HG03175 (cell line): ENCODE measurements around the gene MFSD12.

Source experiments
- ATAC-seq: cut with Tn5 transposase; IDR thresholded peaks from one replicate; pipeline ENCODE4 v1.9.1; 2021; ENCODE audit warnings: mild to moderate bottlenecking, moderate library complexity; ENCODE audit not compliant: unreplicated experiment

Gene MFSD12

DNA sequence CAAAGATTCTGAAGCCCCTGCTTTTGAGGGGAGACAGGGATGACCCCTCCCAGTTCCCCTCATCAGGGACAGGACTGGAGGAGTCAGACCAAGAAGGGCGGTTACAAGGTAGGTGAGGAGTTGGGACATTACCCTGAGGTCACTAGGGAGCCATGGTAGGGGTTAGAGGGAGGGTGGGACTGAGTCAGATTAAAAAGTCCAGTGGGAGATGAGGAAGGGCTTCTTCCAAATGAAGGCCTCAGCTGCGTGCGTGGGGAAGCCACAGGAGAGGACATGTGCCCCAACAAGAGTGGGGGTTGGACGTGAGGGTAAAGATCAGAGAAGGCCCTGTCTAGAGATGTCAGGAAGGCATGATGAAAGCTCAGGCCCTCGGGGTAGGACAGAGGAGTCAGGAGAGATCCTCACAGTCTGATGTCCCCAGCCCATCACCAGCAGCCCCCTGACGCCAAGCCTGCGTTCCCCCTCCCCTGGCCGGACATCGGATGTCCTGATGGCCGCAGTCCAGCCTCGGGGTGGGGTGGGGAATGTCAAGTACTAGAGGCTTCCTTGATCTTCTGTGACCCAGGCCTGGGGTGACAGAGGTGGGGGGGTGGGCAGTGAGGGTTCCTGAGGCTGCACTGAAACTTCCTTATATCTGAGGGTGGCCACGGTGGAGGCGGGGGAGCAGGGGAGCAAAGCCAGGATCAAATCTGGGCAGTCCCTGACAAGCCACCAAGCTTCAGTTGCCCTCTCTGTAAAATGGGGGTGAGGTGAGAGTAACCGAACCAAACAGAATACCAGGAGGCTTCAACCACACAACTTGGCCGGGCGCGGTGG, 6.5 kb upstream of the MFSD12 start:
- ATAC-seq = no peak

DNA sequence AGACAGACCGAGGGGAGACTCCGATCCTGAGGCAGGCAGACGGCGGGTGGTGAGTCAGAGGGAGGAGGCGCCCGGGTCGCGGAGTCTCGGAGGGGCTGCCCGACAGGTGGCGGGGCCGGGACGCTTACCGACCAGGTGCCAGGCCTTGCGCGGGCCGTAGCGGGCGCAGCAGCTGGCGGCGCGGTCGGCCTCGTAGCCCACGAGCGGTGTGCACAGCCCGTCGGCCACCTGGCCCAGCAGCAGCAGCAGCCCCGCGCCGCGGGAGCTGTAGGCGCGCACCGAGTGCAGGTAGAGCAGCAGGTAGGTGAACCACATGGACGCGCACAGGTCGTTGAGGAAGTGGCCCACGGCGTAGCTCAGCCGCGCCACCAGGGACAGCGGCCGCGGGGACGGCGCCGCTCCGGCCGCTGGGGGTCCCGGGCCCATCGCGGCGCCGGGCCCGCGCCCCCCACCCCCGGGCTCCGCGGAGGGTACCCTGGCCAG, 367 bp downstream of the MFSD12 start:
- peak; percentile 34 for ATAC-seq

DNA sequence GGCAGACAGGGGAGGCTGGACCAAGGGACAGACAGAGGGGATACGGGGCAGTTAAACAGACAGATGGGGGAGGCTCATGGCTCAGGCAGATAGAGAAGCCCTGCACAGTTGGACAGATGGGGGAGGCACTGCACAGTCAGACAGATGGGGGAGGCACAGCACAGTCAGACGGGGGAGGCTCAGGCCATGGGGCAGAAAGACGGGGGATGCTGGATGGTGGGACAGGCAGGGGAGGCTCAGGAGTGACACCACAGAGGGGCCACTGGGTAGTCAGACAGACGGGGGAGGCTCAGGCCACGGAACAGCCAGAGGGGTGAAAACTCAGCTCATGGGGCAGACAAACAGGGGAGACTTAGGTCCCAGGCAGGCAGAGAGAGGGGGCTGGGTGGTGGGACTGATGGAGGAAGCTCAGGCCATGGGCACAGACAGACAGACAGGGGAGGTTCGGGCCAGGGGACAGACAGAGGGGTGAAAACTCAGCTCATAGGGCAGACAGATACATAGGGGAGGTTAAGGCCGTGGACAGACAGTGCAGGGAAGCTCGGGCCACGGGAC, 886 bp downstream of the MFSD12 start:
- no peak for ATAC-seq

DNA sequence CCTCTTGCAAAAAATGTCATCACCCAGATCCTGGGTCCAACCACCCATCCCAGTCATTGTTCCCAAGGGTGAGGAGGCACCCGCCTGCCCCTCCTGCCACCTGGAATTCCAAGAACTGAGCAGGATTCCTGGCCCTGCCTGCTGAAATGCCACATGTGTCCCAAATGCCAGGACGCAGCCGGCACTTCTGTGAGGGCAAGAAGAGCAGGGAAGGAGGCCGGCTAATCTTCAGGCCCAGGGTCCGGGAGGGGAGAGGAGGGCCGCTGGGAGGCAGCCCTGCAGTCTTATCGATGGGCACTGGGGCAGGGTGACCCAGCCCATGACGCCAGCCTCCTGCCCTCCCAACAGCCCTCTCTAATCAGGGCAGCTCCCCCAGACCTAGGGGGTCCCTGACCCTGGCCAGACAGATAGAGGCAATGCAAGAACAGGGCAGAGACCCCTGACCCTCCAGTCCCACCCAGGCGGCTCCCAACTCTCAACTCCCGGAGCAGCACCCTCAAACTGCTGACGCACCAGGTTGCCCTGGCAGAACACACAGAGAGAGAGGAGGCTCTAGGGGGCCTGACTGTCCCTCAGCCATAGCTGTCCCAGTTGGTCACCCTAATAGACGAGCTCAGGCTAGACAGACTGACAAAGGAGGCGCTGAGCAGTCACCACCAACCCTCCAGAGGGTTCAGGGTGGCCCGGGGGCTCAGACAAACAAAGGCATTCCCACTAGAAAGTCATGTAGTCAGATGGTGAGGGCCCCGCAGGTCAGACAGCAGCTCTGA, 1.5 kb downstream of the MFSD12 start:
- no peak for ATAC-seq

DNA sequence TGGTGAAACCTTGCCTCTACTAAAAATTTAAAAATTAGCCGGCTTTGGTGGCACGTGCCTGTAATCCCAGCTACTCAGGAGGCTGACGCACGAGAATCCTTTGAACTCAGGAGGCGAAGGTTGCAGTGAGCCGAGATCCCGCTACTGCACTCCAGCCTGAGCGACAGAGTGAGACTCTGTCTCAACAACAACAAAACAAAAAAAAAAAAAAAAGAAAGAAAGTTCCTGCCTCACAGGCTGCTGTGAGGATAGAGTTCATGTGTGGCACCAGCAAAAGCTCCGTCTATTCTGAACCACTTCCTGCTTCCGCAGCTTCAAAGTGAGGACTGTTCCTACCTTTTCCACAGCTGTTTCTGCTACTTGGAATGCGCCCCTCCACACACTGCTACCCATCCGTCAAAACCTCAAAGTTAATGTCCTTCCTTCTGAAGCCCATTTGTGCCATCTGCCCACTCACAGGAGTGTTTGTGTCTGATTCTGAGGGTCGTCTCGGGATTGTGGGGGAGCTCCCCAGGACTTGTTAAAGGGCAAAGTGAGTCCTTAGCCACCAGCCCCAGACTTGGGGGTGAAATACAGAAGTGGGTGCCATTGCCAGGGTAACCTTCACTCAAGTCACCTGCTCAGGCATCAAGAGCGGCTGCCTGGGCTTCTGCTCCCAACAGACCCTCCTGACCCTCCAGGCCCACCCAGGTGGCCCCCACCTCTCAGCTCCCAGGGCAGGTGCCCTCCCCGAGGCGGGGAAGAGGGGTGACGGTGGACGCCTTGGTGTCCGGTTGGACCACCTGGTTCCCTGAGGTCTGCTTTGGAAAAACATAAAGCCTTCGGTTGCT, 2.9 kb downstream of the MFSD12 start:
- no peak for ATAC-seq

DNA sequence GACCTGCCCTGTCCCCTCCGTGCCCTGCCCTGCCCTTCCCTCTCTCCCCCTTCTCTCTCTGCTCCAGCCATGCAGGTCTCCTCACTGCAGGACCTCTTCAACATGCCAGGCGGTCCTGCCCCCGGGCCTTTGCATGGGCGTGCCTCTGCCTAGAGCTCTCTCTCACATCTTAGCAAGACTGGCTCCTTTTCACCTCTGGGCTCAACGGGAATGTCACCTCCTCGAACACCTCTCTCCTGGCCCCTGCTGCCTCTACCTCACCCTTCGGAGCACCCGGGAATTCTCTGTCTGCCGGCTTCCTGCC, 5.6 kb downstream of the MFSD12 start:
- no peak for ATAC-seq

DNA sequence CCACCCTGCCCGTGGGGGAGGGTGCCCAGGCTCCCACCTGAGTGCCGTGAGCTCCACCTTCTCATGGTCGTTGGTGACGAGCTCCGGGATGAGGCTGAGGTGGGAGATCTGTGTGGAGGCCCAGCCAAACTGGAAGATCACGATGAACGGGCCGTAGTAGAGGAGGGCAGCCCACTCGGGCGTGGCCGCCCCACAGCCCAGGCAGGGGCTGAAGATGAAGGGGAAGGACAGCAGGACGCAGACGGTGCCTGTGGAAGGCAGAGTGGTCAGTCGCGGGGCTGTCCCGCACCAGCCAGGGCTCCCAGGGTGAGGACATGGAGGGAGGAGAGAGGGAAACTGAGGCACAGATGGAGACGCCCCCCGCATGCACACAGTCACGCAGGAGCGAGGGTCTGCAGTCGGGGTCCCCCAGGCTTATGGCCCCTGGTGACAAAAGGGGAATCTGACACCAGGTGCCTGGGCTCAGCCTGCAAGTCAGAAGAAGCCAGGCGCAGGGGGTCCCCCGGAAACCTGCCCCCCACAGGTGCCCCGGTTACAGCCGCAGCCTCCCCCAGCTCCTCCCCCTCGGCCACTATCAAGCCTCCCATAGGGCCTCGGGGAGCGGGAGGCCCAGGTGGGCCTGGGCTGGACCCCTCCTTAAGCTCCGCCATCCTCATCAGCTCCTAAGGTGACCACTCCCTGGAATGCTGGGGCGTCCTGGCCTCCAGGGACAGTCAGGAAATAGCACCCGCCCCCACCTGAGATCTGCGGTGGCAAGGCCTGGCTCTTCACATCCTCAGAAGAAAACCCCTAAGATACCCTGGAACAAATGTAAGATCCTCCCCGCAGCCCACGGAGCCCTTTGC, 6.2 kb downstream of the MFSD12 start:
- no peak for ATAC-seq

DNA sequence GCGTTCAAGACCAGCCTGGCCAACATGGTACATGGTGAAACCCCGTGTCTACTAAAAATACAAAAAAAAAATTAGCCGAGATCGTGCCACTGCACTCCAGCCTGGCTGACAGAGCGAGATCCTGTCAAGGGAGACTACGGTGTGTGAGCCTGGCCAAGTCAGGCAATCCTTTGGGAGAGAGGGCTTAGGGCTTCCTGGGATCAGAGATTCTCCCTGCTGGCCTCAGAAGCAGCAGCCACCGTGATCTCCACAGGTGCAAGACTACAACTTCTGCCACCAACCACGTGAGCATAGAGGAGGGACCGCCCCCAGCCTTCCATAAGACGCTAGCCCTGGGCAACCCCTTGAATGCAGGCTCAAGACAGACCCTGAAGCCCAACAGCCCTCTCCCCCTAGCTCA, 7.6 kb downstream of the MFSD12 start:
- ATAC-seq = no peak

DNA sequence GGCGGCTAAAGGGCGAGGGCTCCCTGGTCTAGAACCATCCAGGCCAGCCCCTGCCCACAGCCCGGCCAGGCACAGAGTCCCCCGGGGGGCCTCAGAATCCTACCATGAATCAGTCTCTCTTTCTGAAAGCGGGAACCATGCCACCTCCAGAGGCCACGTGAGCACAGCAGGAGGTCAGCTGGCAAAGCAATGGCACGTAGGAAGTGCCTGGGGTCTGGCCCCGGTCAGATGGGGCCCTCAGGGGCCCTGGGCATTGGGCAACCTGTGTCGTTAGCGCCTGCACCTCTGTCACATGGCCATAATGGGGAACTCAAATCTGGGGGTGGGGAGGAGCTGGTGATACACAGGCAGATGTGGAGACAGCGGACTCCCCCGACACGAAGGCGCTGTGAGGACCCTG, 8.8 kb downstream of the MFSD12 start:
- no peak for ATAC-seq

DNA sequence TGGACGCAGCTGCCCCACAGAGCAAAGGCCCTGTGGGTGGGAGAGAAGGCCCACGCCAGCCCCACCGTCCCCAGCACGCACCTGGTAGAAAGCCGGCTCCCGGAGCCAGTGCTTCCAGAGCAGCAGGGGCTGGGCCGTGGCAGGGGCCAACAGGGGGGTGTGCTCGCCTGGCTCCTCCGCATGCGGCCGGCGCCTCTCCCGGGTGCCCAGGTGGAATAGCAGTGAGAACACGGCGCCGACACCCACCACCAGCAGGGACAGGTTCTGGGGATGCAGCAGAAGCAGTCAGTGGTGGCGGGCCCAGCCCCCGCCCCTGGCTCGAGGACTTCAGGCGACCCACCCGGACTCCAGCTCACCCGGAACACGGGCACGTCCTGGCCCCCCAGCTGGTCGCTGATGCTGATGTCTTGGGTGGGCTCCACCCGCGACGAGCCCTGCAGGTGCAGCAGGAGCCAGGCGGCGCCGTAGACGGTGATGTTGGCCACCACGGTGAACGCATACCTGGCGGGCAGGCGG, 9.6 kb downstream of the MFSD12 start:
- ATAC-seq = no peak

DNA sequence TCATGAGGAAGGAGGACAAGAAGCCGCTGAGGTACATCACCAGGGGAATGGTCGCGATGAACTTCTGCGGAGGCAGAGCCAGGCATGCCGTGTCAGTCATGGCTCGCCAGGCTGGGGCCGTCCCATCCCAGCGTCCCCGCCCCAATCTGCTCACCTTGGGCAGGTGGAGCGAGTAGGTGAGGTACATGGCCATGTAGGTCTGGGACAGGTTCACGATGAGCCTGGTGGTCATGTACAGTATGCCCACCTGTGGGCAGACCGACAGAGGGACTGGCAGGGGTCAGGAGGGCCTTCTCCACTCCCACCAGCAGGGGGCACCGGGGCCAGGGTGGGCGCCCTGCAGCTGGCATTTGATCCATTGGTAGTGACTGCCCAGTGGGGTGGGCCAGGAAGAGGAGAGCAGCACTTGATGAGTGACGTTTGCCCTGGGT, 10.1 kb downstream of the MFSD12 start:
- ATAC-seq = no peak

DNA sequence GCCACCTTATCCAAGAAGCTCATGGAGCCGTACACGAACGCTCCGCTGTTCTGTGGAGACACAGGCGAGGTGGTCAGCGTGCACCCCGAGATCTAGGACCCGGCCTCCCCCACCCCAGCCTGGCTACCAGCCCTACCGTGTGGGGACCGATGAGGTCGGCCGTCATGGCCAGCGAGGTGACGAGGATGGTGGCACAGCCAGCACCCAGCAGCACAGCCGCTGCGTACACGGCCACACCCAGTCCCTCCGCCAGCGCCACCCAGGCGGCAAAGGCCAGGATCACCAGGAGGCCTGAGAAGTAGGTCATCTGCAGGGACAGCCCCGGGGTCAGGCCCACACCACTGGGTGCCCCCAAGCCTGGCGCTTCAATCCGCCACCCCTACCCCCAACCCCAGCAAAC, 11.3 kb downstream of the MFSD12 start:
- no peak for ATAC-seq

DNA sequence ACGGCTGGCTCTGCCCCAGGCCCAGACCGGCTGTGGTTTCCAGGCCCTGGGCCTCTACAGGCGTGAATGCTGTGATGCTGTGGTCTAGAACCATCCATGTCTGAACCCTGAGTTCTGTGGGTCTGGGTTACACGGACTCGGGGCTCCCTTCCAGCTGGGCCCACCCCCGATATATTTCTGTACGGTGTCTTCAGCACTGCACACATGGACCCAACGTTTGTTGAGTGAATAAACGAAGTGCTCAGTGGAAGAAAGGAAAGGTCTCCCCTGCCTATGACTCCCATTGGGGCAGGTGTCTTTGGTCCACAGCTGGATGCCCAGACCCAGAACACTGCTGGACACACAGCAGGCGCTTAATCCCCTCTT, 11.7 kb downstream of the MFSD12 start:
- no peak for ATAC-seq

DNA sequence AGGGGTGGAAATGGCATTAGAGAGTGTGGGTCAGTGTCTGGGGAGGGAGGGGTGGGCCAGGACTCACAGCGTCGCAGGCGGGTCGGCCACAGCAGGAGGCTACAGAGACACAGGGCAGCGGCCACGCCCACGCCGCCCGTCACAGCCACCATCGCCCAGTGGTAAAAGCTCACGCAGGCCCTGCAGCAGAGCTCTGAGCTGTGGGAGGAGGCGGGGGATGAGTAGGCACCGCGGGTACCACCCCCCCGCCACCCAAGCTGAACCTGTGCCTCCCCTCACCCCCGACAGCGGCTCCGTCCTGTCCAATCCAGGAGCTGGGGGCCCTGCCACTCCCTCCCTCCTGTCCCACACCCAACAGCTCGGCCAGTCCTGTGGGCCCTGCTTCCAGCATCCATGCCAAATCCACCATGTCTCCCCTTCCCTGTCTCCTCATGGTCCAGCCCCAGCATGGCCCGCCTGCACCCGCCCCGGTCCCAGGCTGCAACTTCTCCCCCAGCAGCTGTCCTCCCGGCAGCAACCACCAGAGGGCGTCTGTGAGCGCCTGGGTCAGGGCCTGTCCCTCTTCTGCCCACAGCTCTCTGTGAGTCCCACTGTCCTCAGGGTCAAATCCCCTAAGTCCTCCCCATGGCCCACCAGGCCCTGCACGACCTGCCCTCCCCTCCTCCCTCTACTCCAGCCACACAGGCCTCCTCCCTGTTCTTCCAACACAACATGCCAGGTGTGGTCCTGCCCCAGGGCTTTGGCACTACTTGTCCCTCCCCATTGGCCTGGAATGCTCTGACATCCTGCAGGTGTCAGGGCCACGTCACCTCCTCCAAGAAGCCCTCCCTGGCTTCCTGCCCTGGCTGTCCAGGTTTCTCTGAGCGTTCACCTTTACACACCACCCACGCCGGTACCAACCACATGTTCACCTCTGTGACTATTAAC, 12.4 kb downstream of the MFSD12 start:
- no peak for ATAC-seq

DNA sequence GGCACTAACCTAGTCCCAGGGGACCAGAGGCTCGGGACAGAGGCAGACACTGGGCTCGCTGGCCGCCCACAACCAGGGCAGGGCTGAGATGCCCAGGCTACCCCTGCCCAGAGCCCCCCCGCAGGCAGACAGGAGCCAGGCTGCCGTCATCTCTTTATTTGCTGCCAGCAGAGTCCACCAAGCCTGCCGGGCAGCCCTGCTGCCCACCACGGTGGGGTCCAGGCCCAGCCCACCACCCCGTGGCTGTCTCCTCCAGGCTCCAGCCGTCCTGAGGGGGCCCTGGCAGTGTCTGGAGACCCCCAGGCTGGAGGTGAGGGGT, 13.4 kb downstream of the MFSD12 start:
- ATAC-seq = no peak

DNA sequence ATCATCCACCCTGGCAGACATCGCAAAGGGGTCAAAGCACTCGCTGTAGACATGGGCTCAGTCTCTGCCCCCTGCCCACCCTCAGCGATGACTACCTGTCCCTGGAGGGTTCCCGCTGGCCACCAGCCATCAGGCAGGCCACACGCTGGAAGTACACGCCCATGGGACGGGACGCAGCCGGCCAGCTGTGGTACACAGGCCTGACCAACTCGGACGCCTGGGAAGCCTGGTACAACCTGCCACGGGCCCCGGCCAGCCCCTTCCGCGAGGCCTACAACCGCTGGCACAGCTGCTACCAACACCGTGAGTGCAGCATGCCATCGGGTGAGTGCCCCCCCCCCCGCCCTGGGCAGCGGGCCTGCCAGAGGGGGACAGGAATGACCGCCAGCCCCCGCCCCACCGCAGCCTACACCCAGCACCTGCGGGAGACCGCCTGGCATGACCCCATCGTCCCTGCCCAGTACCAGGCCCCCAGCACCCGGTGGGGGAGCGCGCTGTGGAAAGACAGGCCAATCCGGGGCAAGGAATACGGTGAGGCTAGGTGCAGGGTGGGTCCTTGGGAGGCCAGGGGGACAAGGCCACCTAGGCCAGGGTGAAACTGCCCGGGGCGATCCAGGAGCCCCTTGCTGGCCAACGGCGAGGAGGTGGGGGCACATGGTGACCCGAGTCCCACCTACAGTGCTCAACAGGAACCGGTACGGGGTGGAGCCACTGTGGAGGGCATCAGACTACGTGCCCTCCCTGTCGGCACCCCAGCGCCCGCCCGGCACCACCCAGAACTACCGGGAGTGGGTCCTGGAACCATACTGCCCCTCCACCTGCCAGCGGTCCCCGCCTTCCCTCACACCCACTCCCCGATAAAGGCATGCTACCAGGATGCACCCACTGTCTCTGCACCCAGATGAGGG, 14.0 kb downstream of the MFSD12 start:
- ATAC-seq = no peak

DNA sequence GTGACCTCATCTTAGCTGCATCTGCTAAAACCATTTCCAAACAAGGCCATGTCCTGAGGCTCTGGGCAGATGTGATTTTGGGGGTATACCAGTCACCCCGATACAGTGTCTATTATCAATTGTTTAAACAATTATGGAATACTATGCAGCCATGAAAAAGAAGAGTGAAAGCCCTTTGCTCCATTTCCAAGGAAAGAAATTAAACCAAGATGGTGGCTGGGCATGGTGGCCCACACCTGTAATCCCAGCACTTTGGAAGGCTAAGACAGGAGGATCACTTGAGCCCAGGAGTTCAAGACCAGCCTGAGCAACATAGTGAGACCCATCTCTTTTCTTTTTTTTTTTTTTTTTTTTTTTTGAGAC, 17.6 kb downstream of the MFSD12 start:
- no peak for ATAC-seq
